Hematopoietic multipotent progenitor cell treated with erythropoietin and hydrocortisone succinate and interleukin-3 and kit ligand, for 17 days (in vitro differentiated cells): ENCODE measurements around the gene PIGN.
"Not testable (repeated sequence)": the region's sequence is repeated elsewhere in the genome, so short reads cannot be mapped to it uniquely, and the experiment has no call there.

Experiments used
- DNase-seq: peaks from one replicate; pipeline ENCODE4 v3.0.0-alpha.2; 2015; ENCODE audit warnings: low spot score

The PIGN gene

DNA sequence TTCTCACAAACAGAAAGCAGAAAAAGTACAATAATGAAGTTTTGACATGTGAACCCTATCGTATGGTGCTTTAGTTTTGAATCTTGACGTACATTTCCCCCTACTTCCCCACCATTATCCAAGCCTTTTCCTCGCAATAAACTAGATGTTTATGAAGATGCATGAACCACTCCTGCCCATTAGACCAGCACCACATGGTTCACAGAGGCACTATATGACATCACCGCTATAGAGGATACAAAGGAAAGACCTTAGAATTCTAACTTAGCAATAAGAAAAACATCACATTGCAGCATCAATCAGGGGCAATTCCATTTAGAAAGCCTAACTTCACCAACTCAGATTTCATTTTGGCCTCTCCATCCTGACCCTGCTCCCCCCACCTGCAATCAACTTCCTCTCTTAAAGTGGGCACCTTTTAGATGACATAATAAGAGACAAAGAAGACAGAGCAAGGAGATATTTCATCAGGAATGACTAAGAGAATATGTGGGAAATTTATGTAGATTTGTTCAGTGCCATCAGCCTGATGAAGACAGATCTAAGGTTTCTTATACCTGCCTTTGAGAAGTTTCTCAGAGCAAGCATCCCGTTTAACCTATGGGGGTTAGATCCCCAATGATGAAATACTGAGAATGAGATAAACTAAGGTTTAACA, 124.9 kb downstream of the PIGN start:
- DNase-seq = no peak

DNA sequence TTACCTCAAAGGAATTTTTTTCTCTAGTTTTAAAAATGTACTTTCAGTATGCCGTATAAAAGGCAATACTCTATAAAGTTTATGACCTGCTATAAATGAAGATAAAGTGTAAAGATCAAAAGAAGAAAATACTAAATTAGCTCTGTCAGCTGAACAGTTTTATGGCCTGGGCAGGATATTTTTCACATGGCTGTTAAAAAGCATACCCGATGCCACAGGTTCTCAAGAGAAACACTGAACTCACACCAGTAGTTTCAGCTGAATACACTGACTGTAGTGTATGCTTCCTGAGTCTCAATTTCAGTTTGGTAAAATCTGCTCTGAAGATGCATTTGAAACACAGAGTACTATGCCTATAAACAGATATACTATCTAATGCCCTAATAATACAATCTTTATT, 126.0 kb downstream of the PIGN start:
- no peak for DNase-seq

DNA sequence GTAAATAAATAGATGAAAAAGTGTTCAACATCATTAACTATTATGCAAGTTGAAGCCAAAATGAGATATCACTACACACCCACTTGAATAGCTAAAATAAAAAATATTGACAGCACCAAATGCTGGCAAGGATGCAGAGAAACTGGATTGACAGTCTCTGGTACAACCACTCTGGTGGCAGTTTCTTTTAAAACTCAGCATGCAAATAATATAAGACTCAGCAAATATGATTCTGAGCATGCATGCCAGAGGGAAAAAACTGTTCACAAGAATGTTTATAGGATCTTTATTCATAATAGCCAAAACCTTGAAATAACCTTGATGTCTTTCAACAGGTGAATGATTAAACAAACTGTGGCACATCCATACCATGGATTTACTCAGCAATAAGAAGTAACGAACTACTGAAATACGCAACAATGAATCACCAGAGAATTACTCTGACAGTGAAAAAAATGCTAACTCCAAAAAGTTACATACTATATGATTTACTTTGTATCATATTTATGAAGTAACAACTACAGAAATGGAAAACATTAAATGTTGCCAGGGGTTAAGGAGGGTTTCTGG, 131.8 kb downstream of the PIGN start:
- DNase-seq = no peak

DNA sequence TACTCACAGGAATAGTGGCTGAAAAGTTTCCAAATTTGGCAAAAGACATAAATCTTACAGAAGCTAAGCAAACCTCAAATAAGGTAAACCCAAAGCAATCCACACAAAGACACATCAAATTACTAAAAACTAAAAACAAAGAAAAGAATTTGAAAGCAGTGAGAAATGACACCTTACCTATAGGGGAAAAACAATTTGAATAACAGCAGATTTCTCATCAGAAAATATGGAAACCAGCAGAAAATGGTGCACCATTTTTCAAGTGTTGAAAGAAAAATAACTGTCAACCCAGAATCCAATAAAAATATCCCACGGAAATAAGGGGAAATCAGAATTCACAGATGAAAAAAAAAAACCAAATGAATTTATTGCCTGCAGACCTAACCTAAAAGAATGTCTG, 138.6 kb downstream of the PIGN start:
- no peak for DNase-seq

DNA sequence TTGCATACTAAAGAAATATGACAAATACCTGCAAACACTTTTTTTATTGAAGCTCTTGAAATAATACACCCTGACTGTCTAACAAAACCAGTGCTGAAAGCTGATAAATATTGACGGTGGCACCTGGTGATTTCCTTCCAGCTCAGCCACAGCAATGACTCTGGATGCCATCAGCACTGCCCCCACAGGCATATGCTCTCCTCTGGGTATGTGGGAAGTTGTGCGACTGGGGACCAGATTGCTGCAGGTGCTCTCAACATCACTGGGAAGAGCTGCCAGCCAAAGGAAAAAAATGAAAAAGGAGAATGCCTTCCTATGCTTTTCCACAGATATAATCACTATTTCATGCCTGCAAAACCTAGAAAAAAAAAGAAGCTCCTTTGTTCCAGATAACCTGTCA, 141.5 kb downstream of the PIGN start:
- no peak for DNase-seq

DNA sequence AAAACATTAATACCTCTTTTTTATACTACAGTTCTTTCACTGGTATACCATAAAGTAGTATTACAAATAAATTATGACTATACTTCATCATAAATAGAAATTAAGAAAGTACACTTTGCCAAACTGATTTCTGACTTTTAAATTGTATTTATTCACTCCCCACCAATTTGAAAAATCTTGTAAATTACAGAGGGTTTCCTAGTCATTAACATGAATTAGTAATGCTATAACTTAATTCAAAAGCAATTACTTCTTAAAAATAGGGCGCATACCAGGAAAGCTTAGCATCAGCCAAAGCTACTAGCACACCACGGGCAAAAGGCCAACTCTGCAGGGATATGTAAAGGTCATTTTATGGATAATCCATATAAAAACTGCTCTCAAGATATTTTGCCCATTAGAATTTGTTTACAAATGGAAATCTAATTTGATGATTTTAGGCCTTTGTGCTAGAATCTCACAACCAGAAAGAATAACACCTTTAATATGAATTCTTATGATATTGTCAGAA, 142.3 kb downstream of the PIGN start:
- DNase-seq = no peak

DNA sequence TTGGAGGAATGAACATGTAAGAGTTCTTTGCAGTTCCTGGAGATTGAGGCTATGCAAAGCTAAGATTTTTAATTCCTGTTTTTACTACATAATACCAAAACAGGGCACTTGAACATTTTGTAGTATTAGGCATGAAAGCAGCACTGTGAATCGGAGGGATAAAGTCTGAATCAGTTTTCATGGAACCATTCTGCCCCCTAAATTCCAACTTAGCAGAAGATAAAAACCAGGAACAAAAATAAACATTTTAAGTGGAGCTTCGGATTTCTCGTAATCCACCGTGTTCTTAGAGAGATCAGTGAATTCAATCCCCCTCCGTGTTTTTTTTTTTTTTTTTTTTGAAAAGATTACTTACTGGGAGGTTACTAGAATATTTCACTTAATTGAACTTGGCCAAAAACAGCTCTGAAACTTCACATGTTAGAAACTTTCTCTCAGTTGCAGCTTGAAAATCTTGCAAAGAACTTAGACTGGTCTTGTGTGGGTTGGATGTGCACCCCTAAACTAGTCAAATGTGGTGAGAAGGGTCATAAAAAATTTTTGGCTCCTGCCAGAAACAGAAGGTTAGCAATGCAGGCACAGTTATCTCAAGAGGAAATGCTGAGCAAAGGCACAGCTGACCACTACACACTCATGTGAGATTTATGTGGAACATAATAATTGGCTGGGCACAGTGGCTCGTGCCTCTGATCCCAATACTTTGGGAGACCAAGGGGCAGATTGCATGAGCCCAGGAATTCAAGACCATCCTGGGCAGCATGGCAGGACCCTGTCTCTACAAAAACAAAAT, 148.7 kb downstream of the PIGN start:
- no peak for DNase-seq

DNA sequence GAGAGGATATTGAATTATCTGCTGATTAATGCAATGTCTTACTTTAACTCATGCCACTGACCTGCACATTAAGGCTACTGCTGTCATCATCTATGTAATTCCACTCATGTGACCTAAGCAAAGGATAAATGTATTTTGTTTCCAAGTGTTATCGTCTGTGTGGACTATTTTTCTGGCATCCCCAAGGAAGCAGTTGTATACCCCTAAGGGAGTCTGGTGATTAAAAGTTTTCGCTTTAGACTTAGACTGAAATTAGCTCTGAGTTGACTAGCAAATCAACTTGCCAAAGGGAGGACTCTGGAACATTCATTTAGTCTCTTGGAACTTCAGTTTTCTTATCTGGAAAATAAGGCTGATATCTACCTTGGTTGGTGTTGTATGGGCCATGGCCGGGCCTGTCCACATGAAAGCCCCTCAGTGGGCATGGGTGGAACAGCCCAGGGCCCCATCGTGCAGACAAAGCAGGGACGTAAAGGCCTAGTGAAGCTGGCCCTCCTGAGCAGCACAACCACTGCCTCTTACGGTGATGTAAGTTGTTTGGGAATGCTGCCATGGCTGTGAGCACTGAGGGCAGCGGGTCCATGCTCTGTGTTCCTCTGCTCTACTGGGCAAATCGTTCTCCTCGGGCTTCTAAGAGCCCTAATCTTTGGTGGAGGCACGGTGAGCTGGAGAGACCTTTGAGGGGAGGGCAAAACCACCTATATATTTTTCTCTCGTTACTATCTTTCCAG, 149.7 kb downstream of the PIGN start:
- no peak for DNase-seq

DNA sequence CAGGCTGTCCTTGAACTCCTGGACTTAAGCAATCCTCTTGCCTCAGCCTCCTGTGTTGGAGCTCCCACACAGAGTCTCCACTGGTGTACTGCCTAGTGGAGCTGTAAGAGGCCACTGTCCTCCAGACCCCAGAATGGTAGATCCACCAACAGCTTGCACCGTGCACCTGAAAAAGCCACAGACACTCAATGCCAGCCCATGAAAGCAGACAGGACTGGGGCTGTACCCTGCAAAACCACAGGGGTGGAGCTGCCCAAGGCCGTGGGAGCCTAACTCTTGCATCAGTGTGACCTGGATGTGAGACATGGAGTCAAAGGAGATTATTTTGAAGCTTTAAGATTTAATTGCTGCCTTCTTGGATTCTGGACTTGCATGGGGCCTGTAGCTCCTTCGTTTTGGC, 152.6 kb downstream of the PIGN start:
- DNase-seq = not testable (repeated sequence)

DNA sequence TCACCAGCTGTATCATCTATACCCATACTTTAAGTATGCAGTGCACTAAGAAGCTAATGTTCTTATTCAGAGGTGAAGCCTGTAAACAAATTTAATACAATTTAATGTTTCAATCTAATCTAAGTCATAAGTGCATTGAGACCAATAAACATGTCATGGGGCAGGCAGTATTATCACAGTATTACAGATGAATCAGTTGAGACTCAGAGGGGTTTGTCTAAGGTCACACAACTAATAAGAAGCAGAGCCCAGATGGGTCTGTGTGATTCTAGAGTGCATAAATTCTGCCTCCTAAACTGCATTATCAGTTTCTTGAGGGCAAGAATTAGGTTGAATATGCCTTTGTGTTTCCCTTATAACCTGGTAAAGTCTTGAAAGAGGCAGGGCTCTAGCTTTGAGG, 153.1 kb downstream of the PIGN start:
- DNase-seq = no peak

DNA sequence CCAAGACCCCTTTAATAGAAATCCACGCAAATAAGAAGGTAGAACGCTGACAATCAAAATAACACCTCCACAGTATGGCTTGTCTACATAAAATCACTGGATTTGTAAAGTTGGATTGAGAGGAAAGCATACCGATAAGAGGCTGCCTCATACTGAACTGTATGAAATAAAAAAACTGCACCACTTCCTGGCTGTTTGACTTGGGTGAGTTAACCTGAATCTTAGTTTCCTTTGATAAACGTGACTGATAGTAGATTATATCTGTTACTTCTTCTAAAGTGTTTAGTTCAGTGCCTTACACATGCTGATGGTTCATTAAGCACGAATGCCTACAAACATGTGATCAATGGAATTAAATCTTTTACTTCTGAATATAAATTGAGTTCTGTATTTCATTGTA, 153.6 kb downstream of the PIGN start:
- DNase-seq = no peak

DNA sequence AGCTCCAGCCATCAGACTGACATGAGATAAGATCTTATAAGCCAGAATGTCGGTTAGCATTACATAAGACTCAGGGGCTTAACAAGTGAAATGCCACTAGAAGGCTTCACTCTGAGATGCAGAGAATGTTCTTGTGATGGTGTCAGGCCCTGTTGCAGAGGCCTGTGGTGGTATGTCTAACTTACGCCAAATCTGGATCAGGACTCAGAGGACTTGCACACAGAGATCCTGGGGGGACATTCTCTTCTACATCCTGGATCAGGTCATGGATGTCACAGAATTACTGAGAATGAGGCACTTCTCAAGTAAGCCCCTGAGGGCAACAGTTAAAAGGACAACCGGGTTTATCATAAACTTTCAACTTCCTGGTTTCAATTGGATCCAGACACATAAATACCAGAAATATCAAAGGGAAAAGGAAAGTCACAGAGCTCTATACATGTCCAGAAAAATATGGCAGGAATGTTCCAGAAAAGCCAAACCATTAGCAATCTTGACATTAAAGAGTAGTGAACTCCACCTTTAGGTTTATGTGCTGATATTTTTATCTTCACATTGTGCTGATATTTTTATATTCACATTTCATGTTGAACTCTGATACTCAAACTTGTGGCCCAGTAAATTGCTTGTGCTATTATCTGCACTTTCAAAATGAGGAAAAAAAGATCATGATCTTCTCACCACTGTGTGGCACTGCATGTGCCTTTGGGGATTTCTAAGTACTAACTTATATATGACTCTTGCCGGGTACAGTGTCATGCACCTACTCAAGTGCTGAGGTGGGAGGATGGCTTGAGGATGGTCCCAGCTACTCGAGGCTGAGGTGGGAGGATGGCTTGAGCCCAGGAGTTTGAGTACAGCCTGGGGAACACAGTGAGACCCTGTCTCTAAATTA, 156.5 kb downstream of the PIGN start:
- no peak for DNase-seq

DNA sequence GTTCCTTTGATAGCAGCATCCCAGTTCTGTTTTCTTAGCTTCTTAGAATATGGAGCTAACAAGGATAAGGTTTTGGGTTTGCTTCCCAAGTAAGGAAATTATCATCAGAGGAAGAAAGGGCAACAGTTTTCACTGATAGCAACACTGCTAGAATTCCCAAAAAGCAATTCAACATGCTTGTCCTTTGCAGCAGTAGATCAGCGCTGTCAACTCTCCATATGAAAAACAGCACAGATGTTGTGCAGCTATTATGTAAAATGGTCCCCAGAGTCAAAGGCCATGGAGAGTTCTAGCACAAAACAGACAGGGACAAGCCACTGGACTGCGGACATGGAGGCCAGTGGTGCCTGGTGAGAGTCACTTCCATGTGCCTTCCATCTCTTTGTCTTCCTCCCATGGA, 158.1 kb downstream of the PIGN start:
- no peak for DNase-seq

DNA sequence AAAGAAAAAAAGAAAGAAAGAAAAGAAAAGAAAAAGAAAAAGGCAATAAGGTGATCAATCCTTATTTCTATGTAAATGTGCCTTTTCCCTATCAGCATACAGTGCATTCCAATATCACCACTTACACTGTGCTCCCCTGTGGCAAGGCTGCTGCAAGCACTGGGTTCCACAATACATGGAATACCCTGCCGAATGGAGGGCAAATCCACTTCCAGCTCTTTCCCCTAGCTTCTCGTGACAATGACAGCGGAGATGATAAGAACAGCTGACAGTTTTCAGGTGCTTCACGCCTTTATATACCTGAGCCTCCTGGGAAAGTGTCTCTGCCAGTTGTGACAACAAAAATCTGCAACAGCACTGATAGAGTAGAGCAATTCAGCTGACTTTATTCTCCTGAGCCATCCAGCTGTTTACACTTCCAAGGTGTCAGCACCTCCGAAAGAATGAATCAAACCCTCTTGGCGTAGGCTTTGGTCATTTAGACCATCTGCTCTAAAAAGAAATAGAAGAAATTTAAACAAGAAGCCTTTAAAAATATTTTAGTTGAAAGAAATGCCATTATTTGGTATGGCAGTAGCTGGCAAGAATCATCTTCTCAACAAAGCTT, 158.8 kb downstream of the PIGN start:
- no peak for DNase-seq

DNA sequence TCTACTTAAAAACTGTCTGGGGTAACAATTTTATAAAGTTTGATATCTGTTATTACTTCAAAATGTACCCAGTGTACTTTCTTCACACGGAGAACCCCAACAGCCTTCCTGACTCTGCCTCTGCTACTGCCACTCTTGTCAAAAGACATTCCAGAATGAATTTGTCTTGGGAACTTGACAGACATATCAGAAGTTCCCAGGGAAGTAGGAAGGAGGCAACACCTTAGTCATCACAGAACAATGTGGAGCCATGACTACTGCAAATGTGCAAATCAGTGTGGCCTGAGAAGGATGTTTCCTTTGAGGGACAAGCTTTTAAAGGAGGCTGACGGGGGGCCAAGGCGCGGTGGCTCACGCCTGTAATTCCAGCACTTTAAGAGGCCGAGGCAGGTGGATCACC, 160.3 kb downstream of the PIGN start:
- no peak for DNase-seq

DNA sequence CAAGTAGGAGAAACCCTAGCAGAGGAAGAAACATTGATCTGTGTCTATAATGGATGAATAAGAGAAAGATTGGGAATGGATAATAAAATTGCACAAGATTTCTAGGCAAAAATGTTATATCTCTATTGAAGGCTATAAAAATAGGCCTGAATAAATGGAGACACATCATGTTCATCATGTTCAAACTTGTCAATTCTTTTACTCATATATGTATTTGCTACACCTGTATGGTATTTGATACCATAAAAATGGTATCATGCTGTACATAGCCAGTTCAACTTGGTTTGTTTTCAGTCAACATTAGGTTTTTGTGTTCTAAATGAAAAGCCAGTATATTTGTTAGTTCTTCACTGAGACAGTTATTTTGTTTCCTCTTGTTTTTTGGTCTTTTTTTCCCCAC, 161.9 kb downstream of the PIGN start:
- DNase-seq = no peak

DNA sequence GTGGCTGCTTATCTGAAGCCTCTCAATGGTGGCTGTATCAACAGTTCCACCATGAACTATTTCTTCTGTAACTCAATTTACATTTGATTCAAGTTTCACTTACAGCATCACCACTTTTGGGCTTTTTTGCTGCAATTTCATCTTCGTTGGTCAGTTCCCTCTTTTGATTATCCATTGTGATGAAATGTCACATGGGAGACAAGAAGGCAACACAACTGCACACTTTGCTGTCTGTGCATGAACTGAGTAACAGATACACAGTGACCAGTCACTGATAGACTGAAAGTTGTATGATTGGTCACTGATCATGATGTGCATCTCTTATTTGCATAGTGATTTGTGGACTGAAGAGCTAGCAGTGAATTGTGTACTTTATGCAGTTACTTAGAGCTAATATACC, 163.3 kb downstream of the PIGN start:
- no peak for DNase-seq

DNA sequence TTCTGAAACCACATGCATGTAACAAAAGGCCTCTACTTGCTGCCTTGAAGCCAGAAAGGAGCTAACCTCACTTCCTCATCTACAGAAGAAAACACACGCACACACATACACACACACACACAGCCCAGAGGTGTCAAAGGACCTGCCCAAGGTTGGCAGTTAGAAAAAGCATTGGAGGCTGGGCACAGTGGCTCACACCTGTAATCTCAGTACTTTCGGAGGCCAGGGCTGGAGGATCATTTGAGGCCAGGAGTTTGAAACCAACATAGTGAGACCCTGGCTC, 168.2 kb downstream of the PIGN start:
- DNase-seq = no peak

DNA sequence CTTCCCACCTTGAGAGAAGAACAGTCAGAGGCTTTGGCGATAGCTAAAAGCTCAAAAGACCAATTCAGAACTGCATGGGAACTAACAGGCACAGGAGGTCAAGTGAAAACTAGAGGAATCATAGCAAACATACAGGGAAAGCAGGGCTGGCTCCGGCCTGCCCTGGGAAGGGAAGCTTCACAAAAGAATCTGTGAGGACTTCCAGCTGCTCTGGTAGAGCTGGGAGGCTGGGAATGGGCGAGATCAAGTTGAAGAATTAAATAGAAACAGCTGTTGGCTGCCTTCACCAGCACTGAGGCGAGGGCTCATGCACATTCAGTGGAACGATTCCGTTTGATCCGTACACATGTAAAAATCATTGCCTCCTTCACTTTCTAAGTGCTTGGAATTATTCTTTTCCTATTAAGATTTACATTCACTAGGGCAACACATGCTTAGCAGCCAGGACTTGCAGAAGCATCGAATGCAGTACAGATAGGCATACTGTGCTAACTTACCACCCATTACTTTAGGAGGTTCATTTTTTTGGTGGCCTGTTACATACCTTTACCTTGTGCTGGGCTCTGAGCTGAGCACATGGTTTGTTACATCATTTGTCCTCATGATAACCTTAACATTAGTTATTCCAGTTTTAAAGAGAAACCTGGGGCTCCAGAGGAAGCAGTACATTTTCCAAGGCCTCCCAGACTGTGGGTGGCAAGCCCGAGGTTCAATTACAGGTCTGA, 168.7 kb downstream of the PIGN start:
- no peak for DNase-seq

DNA sequence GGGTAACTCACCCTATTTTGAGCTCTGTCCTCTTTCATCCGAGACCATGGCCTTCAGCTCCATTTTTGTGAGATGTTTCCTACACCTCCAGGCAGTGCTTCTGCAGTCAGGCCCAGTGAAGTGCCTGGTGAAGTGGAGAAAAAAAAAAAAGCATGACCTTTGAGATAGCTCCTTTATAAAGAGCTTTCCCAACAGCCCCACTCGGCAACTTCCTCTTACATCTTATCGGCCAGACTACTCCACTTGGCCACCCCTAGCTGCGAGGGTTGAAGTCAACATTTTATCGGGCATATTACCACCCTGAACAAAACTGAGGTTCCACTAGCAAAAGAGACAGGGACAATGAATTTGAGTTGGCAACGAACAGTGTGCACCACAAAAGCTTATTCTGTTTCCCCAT, 169.2 kb downstream of the PIGN start:
- no peak for DNase-seq

DNA sequence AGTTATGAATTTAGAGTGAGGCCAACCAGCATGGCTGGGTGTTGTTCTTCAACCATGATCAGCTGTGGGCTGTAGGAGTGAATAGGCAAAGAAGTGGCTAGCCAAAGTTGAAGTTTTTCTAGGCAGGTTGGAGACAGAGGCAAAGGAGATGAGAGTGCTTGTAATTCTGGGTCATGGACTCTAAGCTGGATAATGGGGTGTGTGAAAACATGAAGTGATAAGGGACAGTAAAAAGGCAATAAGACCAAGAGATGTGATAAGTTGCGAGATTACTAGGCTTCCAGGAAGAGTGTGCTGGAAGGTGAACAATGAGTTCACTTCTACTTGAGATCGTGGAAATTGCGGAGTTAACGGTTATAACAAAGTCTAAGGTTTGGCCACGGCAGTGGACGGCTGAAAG, 175.4 kb downstream of the PIGN start:
- no peak for DNase-seq
